Loucy (cell line): ENCODE results near the gene ERF.

ENCODE experiments used
- EZH2phosphoT487 ChIP-seq: fragments of 200-600 bp; IDR thresholded peaks from 2 replicates; pipeline ENCODE4 v1.6.1; 2018; ENCODE audit warnings: antibody characterized with exemption, mild to moderate bottlenecking, moderate library complexity, borderline replicate concordance
- TF ChIP-seq, protein P1 (sequence below): fragments of 200-600 bp; sonication (generic); conservative IDR thresholded peaks from 2 replicates; pipeline ENCODE4 v1.5.1; 2014; ENCODE audit warnings: mild to moderate bottlenecking, antibody characterized with exemption, low read length

DNA sequence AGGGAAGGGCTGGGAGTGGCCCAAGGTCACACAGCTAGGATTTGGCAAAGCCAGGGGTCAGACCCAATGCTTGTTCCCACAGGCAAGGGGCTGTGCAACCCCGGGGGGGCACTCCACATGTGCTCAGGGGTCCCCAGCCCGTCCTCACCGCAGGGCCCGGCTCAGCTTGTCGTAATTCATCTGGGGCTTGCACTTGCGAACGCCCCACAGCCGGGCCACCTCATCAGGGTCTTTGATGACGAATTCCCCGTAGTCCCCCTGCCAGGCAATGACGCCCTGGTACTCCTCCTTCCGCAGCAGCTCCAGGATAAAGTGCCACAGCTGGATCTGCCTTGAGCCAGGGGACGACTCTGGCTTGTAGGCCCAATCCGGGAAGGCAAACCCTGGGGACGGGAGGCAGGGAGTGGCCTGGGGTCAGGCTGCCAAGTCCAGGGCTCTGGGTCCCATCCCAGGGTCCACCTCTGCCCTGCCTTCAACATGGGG is 4.7 kb downstream of the ERF start:
- TF ChIP-seq, protein P1, sequence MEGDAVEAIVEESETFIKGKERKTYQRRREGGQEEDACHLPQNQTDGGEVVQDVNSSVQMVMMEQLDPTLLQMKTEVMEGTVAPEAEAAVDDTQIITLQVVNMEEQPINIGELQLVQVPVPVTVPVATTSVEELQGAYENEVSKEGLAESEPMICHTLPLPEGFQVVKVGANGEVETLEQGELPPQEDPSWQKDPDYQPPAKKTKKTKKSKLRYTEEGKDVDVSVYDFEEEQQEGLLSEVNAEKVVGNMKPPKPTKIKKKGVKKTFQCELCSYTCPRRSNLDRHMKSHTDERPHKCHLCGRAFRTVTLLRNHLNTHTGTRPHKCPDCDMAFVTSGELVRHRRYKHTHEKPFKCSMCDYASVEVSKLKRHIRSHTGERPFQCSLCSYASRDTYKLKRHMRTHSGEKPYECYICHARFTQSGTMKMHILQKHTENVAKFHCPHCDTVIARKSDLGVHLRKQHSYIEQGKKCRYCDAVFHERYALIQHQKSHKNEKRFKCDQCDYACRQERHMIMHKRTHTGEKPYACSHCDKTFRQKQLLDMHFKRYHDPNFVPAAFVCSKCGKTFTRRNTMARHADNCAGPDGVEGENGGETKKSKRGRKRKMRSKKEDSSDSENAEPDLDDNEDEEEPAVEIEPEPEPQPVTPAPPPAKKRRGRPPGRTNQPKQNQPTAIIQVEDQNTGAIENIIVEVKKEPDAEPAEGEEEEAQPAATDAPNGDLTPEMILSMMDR, result no peak
- TF ChIP-seq EZH2phosphoT487, result no peak
